ENCODE results near the gene LEFTY2. TPM values are rescaled to one million over a fixed set of nuclear protein-coding genes. Genes with fewer than 3 reads are reported as not detected.

The LEFTY2 gene
- total and polyA plus RNA-seq, 4 experiments from 2014 or later = not detected

GRCh38 chr1:225963735-225964530 is 22.9 kb upstream of the LEFTY2 start:
- H3K36me3 ChIP-seq (ENCODE audit: insufficient read depth, low read length) = no peaks in the 10 kb centered on the region
- H3K27ac ChIP-seq (ENCODE audit: low read depth, low read length) = no peak overlapping the region
- H3K4me1 Mint-ChIP-seq = peaks cover 0 to 5% (median 3%) of the 10 kb centered on the region in 4 donors
- H3K27me3 ChIP-seq (ENCODE audit: insufficient read depth, low read length) = no peaks in the 10 kb centered on the region
- H3K36me3 Mint-ChIP-seq = no peaks in the 10 kb centered on the region
- ChIA-PET POLR2A (ENCODE audit: partially characterized antibody) (no interaction called here), CTCF (ENCODE audit: partially characterized antibody) (interaction anchor here (1.0 to 3.3 kb wide), 6 partner anchors 12 to 473 kb away, joined by 3 to 21 read pairs (median 4); no protein-coding TSS in a partner anchor)
- DNase-seq = no peak
- peak overlapping the region in 1 of 7 donors; percentile 29 for H3K27ac Mint-ChIP-seq
- H3K4me1 ChIP-seq (ENCODE audit: insufficient read depth, low read length) = peaks cover 4% of the 10 kb centered on the region
- H3K4me3 ChIP-seq (ENCODE audit: low read length in 2 of 2) = no peak overlapping the region
- no peaks in the 10 kb centered on the region for H3K9me3 ChIP-seq (ENCODE audit: control insufficient read depth in 1 of 2, low read length in 2 of 2)
- no peak overlapping the region for H3K4me3 Mint-ChIP-seq
- peaks cover 0 to under 1% (median 0%) of the 10 kb centered on the region in 8 donors for H3K9me3 Mint-ChIP-seq
- peaks cover 0 to 2% of the 10 kb centered on the region in 2 donors for H3K27me3 Mint-ChIP-seq
- intact Hi-C loops (cut with micrococcal nuclease) = no loop called here

DNA sequence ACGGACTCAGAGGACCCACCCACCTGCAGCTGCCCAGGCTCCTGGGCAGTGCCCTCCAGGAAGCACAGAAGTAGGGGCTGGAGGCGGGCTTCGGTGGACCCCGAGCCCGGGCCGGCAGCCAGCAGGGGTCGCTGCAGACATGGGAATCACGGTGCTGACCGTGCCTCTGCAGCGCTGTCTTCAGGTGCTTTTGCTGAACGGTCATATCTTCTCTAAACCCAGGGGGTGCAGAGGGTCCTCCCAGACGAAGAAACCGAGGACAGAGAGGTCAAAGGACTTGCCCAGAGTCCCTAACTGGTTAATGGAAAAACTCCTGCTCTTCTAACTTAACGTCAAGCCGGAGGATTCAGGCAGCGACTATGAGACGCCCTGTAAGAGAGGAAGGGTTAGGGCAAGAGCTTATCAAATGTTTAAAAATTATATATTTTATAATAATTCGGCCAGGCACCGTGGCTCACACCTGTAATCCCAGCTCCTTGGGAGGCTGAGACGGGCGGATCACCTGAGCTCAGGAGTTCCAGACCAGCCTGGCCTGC is 21.5 kb upstream of the LEFTY2 start:
- Mint-ChIP-seq H3K36me3 (no peaks in the 10 kb centered on the region), H3K4me1 (peaks cover 0 to 5% (median 3%) of the 10 kb centered on the region in 4 donors), H3K27ac (no peak overlapping the region), H3K27me3 (peaks cover 0 to 2% of the 10 kb centered on the region in 2 donors), H3K9me3 (no peaks in the 10 kb centered on the region), H3K4me3 (no peak overlapping the region)
- no peaks in the 10 kb centered on the region for H3K27me3 ChIP-seq (ENCODE audit: insufficient read depth, low read length)
- ChIA-PET POLR2A (ENCODE audit: partially characterized antibody) (no interaction called here), CTCF (ENCODE audit: partially characterized antibody) (interaction anchor here (0.9 to 3.3 kb wide), 12 partner anchors 12 to 476 kb away, joined by 3 to 21 read pairs (median 3); partner anchors contain the start of gene SRP9)
- H3K9me3 ChIP-seq (ENCODE audit: control insufficient read depth in 1 of 2, low read length in 2 of 2) = no peaks in the 10 kb centered on the region
- H3K4me1 ChIP-seq (ENCODE audit: insufficient read depth, low read length) = peaks cover 4% of the 10 kb centered on the region
- H3K27ac ChIP-seq (ENCODE audit: low read depth, low read length) = no peak overlapping the region
- no peak overlapping the region for H3K4me3 ChIP-seq (ENCODE audit: low read length in 2 of 2)
- no peaks in the 10 kb centered on the region for H3K36me3 ChIP-seq (ENCODE audit: insufficient read depth, low read length)
- intact Hi-C loops (cut with micrococcal nuclease) = no loop called here
- peak in 4 of 5 donors; percentile 31 to 45 (median 38) for DNase-seq

- no peak overlapping the region for H3K27ac ChIP-seq (ENCODE audit: low read depth, low read length)
- Mint-ChIP-seq H3K36me3 (no peaks in the 10 kb centered on the region), H3K4me3 (no peak overlapping the region), H3K27me3 (peaks cover 0 to 2% of the 10 kb centered on the region in 2 donors), H3K9me3 (no peaks in the 10 kb centered on the region), H3K4me1 (peaks cover 0 to 5% (median 3%) of the 10 kb centered on the region in 4 donors), H3K27ac (peak overlapping the region in 1 of 7 donors; percentile 53)
- no peaks in the 10 kb centered on the region for H3K36me3 ChIP-seq (ENCODE audit: insufficient read depth, low read length)
- H3K27me3 ChIP-seq (ENCODE audit: insufficient read depth, low read length) = no peaks in the 10 kb centered on the region
- no peak for DNase-seq
- H3K9me3 ChIP-seq (ENCODE audit: control insufficient read depth in 1 of 2, low read length in 2 of 2) = no peaks in the 10 kb centered on the region
- ChIA-PET POLR2A (ENCODE audit: partially characterized antibody) (no interaction called here), CTCF (ENCODE audit: partially characterized antibody) (interaction anchor here (1.0 to 3.3 kb wide), 8 partner anchors 9 to 487 kb away, joined by 3 to 21 read pairs (median 3); no protein-coding TSS in a partner anchor)
- intact Hi-C loops (cut with micrococcal nuclease) = no loop called here
- H3K4me3 ChIP-seq (ENCODE audit: low read length in 2 of 2) = no peak overlapping the region
- peaks cover 4% of the 10 kb centered on the region for H3K4me1 ChIP-seq (ENCODE audit: insufficient read depth, low read length)
Measured at GRCh38 chr1:225961659-225962439, 20.8 kb upstream of the LEFTY2 start.

DNA sequence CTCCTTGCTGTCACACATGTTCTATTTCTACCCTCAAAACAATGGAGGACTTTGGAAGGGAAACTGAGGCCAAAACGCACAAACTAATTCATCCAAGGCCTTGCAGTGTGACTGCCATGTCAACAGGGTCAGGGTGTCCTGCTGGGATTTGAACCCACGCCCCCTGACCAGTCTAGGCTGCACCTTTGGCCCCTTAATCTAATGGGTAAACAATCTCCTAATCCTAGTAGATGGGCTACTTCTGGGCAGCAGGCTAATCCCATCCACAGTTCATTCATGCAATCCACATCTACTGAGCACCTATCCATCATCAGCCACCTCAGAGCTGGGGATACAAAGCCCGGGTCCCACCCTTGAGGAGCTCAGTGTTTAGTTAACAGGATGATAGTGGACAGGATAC is 17.0 kb upstream of the LEFTY2 start:
- no peak for DNase-seq
- Mint-ChIP-seq H3K9me3 (no peaks in the 10 kb centered on the region), H3K36me3 (no peaks in the 10 kb centered on the region), H3K27me3 (peaks cover 6 to 9% of the 10 kb centered on the region in 2 donors), H3K4me3 (no peak overlapping the region), H3K4me1 (peaks cover 0 to 5% (median 3%) of the 10 kb centered on the region in 4 donors), H3K27ac (no peak overlapping the region)
- H3K4me1 ChIP-seq (ENCODE audit: insufficient read depth, low read length) = peaks cover 4% of the 10 kb centered on the region
- no peaks in the 10 kb centered on the region for H3K36me3 ChIP-seq (ENCODE audit: insufficient read depth, low read length)
- H3K27ac ChIP-seq (ENCODE audit: low read depth, low read length) = no peak overlapping the region
- H3K4me3 ChIP-seq (ENCODE audit: low read length in 2 of 2) = no peak overlapping the region
- intact Hi-C loops (cut with micrococcal nuclease) = no loop called here
- H3K9me3 ChIP-seq (ENCODE audit: control insufficient read depth in 1 of 2, low read length in 2 of 2) = no peaks in the 10 kb centered on the region
- ChIA-PET POLR2A (ENCODE audit: partially characterized antibody) (no interaction called here), CTCF (ENCODE audit: partially characterized antibody) (no interaction called here)
- no peaks in the 10 kb centered on the region for H3K27me3 ChIP-seq (ENCODE audit: insufficient read depth, low read length)

- Histone ChIP-seq H3K27ac (ENCODE audit: low read depth, low read length) (no peak overlapping the region), H3K27me3 (ENCODE audit: insufficient read depth, low read length) (peaks cover 7% of the 10 kb centered on the region), H3K36me3 (ENCODE audit: insufficient read depth, low read length) (no peaks in the 10 kb centered on the region), H3K4me3 (ENCODE audit: low read length in 2 of 2) (no peak overlapping the region), H3K4me1 (ENCODE audit: insufficient read depth, low read length) (no peaks in the 10 kb centered on the region), H3K9me3 (ENCODE audit: control insufficient read depth in 1 of 2, low read length in 2 of 2) (no peaks in the 10 kb centered on the region)
- CTCF ChIA-PET (ENCODE audit: partially characterized antibody) = interaction anchor here (1.3 kb wide), 1 partner anchor 21 kb away, joined by 3 read pairs; no protein-coding TSS in a partner anchor
- Mint-ChIP-seq H3K4me1 (peaks cover 0 to 2% (median 0%) of the 10 kb centered on the region in 4 donors), H3K36me3 (no peaks in the 10 kb centered on the region), H3K27me3 (peaks cover 9 to 13% of the 10 kb centered on the region in 2 donors), H3K27ac (no peak overlapping the region), H3K9me3 (no peaks in the 10 kb centered on the region), H3K4me3 (no peak overlapping the region)
- DNase-seq = no peak
- POLR2A ChIA-PET (ENCODE audit: partially characterized antibody) = no interaction called here
- intact Hi-C loops (cut with micrococcal nuclease) = no loop called here
Measured at GRCh38 chr1:225954753-225955152, 13.7 kb upstream of the LEFTY2 start.

GRCh38 chr1:225953315-225953714 is 12.3 kb upstream of the LEFTY2 start:
- H3K4me3 Mint-ChIP-seq = no peak overlapping the region
- H3K36me3 Mint-ChIP-seq = no peaks in the 10 kb centered on the region
- no peak overlapping the region for H3K4me3 ChIP-seq (ENCODE audit: low read length in 2 of 2)
- peaks cover 11 to 21% of the 10 kb centered on the region in 2 donors for H3K27me3 Mint-ChIP-seq
- H3K27me3 ChIP-seq (ENCODE audit: insufficient read depth, low read length) = peaks cover 7% of the 10 kb centered on the region
- H3K9me3 Mint-ChIP-seq = no peaks in the 10 kb centered on the region
- intact Hi-C loops (cut with micrococcal nuclease) = no loop called here
- DNase-seq = no peak
- no peak overlapping the region for H3K27ac Mint-ChIP-seq
- H3K4me1 Mint-ChIP-seq = no peaks in the 10 kb centered on the region
- no peaks in the 10 kb centered on the region for H3K36me3 ChIP-seq (ENCODE audit: insufficient read depth, low read length)
- H3K4me1 ChIP-seq (ENCODE audit: insufficient read depth, low read length) = no peaks in the 10 kb centered on the region
- no peak overlapping the region for H3K27ac ChIP-seq (ENCODE audit: low read depth, low read length)
- H3K9me3 ChIP-seq (ENCODE audit: control insufficient read depth in 1 of 2, low read length in 2 of 2) = no peaks in the 10 kb centered on the region
- ChIA-PET CTCF (ENCODE audit: partially characterized antibody) (no interaction called here), POLR2A (ENCODE audit: partially characterized antibody) (no interaction called here)

All from CD4-positive, alpha-beta memory T cell (primary cell).